Tibial nerve (tissue), 4 donors: Measurements from ENCODE around the gene COL4A2. TPM values are rescaled to one million over a fixed set of nuclear protein-coding genes. Genes with fewer than 3 reads are reported as not detected.
A peak's percentile ranks its signal among the peaks of the same experiment; 100 is the strongest.

Experiments used
- DNase-seq, 2 donors: peaks; one replicate each; pipeline ENCODE4 v3.0.0-alpha.2; 2019; ENCODE audit warnings: low spot score in 2 of 2
- H3K27ac ChIP-seq, 4 donors: fragments of 200-600 bp; sonication (generic) in 3 of 4; one replicate each; pipeline ENCODE4 v1.5.1; 2017 to 2019; ENCODE audit warnings: mild to moderate bottlenecking in 1 of 4
- H3K27me3 ChIP-seq, 2 donors: fragments of 200-600 bp; sonication (generic) in 1 of 2; one replicate each; pipeline versions ENCODE4 v1.5.1 to v1.6.0; 2017 to 2019
- H3K36me3 ChIP-seq, 3 donors: fragments of 200-600 bp; sonication (generic); one replicate each; pipeline ENCODE4 v1.5.1; 2018 to 2019
- H3K4me1 ChIP-seq, 4 donors: fragments of 200-600 bp; sonication (generic) in 3 of 4; one replicate each; pipeline ENCODE4 v1.5.1; 2017 to 2019
- H3K4me3 ChIP-seq, 4 donors: fragments of 200-600 bp; sonication (generic) in 3 of 4; one replicate each; pipeline ENCODE4 v1.5.1; 2017 to 2019; ENCODE audit warnings: mild to moderate bottlenecking in 1 of 4, moderate library complexity in 1 of 4
- H3K9me3 ChIP-seq, 4 donors: fragments of 200-600 bp; sonication (generic) in 3 of 4; one replicate each; pipeline ENCODE4 v1.5.1; 2017 to 2019
- CTCF ChIP-seq, 5 experiments: fragments of 200-600 bp in 3 of 5; fragments of 450-650 bp in 2 of 5; sonication (generic) in 3 of 5; IDR thresholded peaks; one replicate each; pipeline ENCODE4 v1.5.1; 2016 to 2019; ENCODE audit warnings: antibody characterized with exemption in 5 of 5, mild to moderate bottlenecking in 3 of 5, moderate library complexity in 2 of 5
- EP300 ChIP-seq, 2 donors: sonication (generic); formaldehyde crosslinking; IDR thresholded peaks; one replicate each; pipeline ENCODE4 v1.6.1; 2017; ENCODE audit warnings: antibody characterized with exemption in 2 of 2, mild to moderate bottlenecking in 1 of 2
- POLR2A ChIP-seq, 2 donors: fragments of 450-650 bp; IDR thresholded peaks; one replicate each; pipeline ENCODE4 v1.6.1; 2017; ENCODE audit warnings: antibody characterized with exemption in 2 of 2, mild to moderate bottlenecking in 2 of 2, moderate library complexity in 2 of 2
- WGBS, 2 donors: methylation state at CpG; one replicate each; pipeline ENCODE4 v1.1.5; 2018; 5-methylcytosine and 5-hydroxymethylcytosine counted together
- total RNA-seq, 4 donors: library from RNA; depleted of rRNA; stranded (reverse); fragments of >200 nt; gene quantifications; one replicate each; pipeline ENCODE4 v1.1.0, GENCODE V29; 2016

Gene COL4A2
- total RNA-seq, 4 donors from 2014 or later, result 576 to 821 (median 658) TPM

- peak overlapping the region in 2 of 4 donors; percentile 89 to 90 for H3K27ac ChIP-seq
- no peak for DNase-seq
- no peaks in the 10 kb centered on the region for H3K27me3 ChIP-seq
- TF ChIP-seq EP300 (IDR thresholded peaks at IDR 0.05), result no peak
- TF ChIP-seq CTCF (IDR thresholded peaks at IDR 0.05), result no peak
- no peak for TF ChIP-seq POLR2A (IDR thresholded peaks at IDR 0.05)
- H3K4me3 ChIP-seq, result no peak overlapping the region
- H3K36me3 ChIP-seq, result no peaks in the 10 kb centered on the region
- peaks cover 0 to 98% (median 36%) of the 10 kb centered on the region in 4 donors for H3K4me1 ChIP-seq
- WGBS, 2 donors, result 69 to 72% methylated on average over 16 of the region's 16 CpGs
- no peaks in the 10 kb centered on the region for H3K9me3 ChIP-seq
These were observed 36.3 kb downstream of the COL4A2 start for GRCh38 chr13:110343241-110343865.

GRCh38 chr13:110344320-110344719 is 37.2 kb downstream of the COL4A2 start:
- TF ChIP-seq POLR2A (IDR thresholded peaks at IDR 0.05) (no peak), EP300 (IDR thresholded peaks at IDR 0.05) (no peak), CTCF (IDR thresholded peaks at IDR 0.05) (no peak)
- no peak for DNase-seq
- peak overlapping the region in 1 of 4 donors; percentile 90 for H3K27ac ChIP-seq
- H3K4me1 ChIP-seq, result peaks cover 0 to 98% (median 35%) of the 10 kb centered on the region in 4 donors
- H3K9me3 ChIP-seq, result no peaks in the 10 kb centered on the region
- no peaks in the 10 kb centered on the region for H3K36me3 ChIP-seq
- WGBS, 2 donors, result 95 to 96% methylated on average over 5 of the region's 5 CpGs
- no peaks in the 10 kb centered on the region for H3K27me3 ChIP-seq
- H3K4me3 ChIP-seq, result no peak overlapping the region

GRCh38 chr13:110345266-110345665 is 38.2 kb downstream of the COL4A2 start:
- Histone ChIP-seq H3K27me3 (no peaks in the 10 kb centered on the region), H3K9me3 (no peaks in the 10 kb centered on the region), H3K36me3 (no peaks in the 10 kb centered on the region), H3K4me1 (peaks cover 0 to 98% (median 31%) of the 10 kb centered on the region in 4 donors), H3K4me3 (no peak overlapping the region), H3K27ac (no peak overlapping the region)
- DNase-seq, result no peak
- WGBS, 2 donors, result 89 to 93% methylated on average over 7 of the region's 7 CpGs
- TF ChIP-seq CTCF (IDR thresholded peaks at IDR 0.05) (no peak), EP300 (IDR thresholded peaks at IDR 0.05) (no peak), POLR2A (IDR thresholded peaks at IDR 0.05) (no peak)

GRCh38 chr13:110345701-110346100 is 38.6 kb downstream of the COL4A2 start:
- DNase-seq, result no peak
- no peaks in the 10 kb centered on the region for H3K9me3 ChIP-seq
- peaks cover 0 to 98% (median 27%) of the 10 kb centered on the region in 4 donors for H3K4me1 ChIP-seq
- 75 to 84% methylated on average over 4 of the region's 4 CpGs for WGBS, 2 donors
- TF ChIP-seq CTCF (IDR thresholded peaks at IDR 0.05), result no peak
- no peak for TF ChIP-seq POLR2A (IDR thresholded peaks at IDR 0.05)
- no peak for TF ChIP-seq EP300 (IDR thresholded peaks at IDR 0.05)
- peak overlapping the region in 1 of 4 donors; percentile 50 for H3K27ac ChIP-seq
- no peak overlapping the region for H3K4me3 ChIP-seq
- no peaks in the 10 kb centered on the region for H3K36me3 ChIP-seq
- H3K27me3 ChIP-seq, result no peaks in the 10 kb centered on the region

GRCh38 chr13:110346661-110347067 is 39.6 kb downstream of the COL4A2 start:
- H3K4me1 ChIP-seq, result peaks cover 0 to 97% (median 21%) of the 10 kb centered on the region in 4 donors
- DNase-seq, result no peak
- H3K4me3 ChIP-seq, result no peak overlapping the region
- WGBS, 2 donors, result 90 to 91% methylated on average over 15 to 17 of the region's 17 CpGs
- TF ChIP-seq EP300 (IDR thresholded peaks at IDR 0.05), result no peak
- no peak for TF ChIP-seq CTCF (IDR thresholded peaks at IDR 0.05)
- no peak for TF ChIP-seq POLR2A (IDR thresholded peaks at IDR 0.05)
- peak overlapping the region in 2 of 4 donors; percentile 45 to 50 for H3K27ac ChIP-seq
- H3K27me3 ChIP-seq, result no peaks in the 10 kb centered on the region
- H3K9me3 ChIP-seq, result no peaks in the 10 kb centered on the region
- no peaks in the 10 kb centered on the region for H3K36me3 ChIP-seq
